Ovary (tissue), 9 donors: ENCODE measurements around the gene BMF. TPM values are rescaled to one million over a fixed set of nuclear protein-coding genes. Genes with fewer than 3 reads are reported as not detected.

ENCODE experiments used
- DNase-seq, 5 donors: peaks; one replicate each; pipeline ENCODE4 v3.0.0-alpha.2; 2019 to 2020
- H3K27ac ChIP-seq, 2 donors: fragments of 200-600 bp; one replicate each; pipeline versions ENCODE4 v1.5.1 to v1.8.0; 2019 to 2022
- H3K27me3 ChIP-seq: fragments of 200-600 bp; one replicate; pipeline ENCODE4 v1.8.0; 2022
- H3K36me3 ChIP-seq: fragments of 200-600 bp; sonication (generic); one replicate; pipeline ENCODE4 v1.5.1; 2019
- H3K4me1 ChIP-seq: one replicate; pipeline ENCODE4 v1.8.1; 2013; ENCODE audit warnings: mild to moderate bottlenecking, moderate library complexity; ENCODE audit not compliant: insufficient read depth
- H3K4me3 ChIP-seq: fragments of 200-600 bp; sonication (generic); one replicate; pipeline ENCODE4 v1.5.1; 2017
- H3K9me3 ChIP-seq, 2 donors: fragments of 200-600 bp in 1 of 2; sonication (generic) in 1 of 2; one replicate each; pipeline versions ENCODE4 v1.5.1 to v1.8.1; 2013 to 2019; ENCODE audit warnings: mild to moderate bottlenecking in 1 of 2, moderate library complexity in 1 of 2
- EP300 ChIP-seq: sonication (generic); formaldehyde crosslinking; IDR thresholded peaks from one replicate; pipeline ENCODE4 v1.6.1; 2017; ENCODE audit warnings: antibody characterized with exemption
- POLR2A ChIP-seq: fragments of 450-650 bp; IDR thresholded peaks from one replicate; pipeline ENCODE4 v1.6.1; 2017; ENCODE audit warnings: antibody characterized with exemption, mild to moderate bottlenecking, moderate library complexity
- WGBS, 3 donors: extraction: QIAGEN DNeasy Blood & Tissue Kit in 1 of 3; methylation state at CpG; one replicate each; pipeline versions ENCODE4 v1.1.5 to v1.1.7; 2013 to 2017; 5-methylcytosine and 5-hydroxymethylcytosine counted together
- intact Hi-C, 4 donors: fragments of 100-400 bp; cut with DNase I; formaldehyde crosslinking; loops; one replicate each; pipeline versions ENCODE4 v1.11.0 to v1.15.1; 2022 to 2023
- polyA plus RNA-seq, 2 donors: library from polyadenylated mRNA; stranded (reverse); fragments of 200-250 nt in 1 of 2; fragments of 350-450 nt in 1 of 2; fragmentation: Illumina TruSeq in 1 of 2; extraction: RNeasy Lipid Tissue Mini Kit (QIAGEN cat#74804) in 1 of 2; gene quantifications; one replicate each; pipeline ENCODE4 v1.2.3, GENCODE V29; 2013 to 2014
- total RNA-seq, 7 donors: library from RNA; depleted of rRNA in 2 of 7; stranded (reverse); fragments of >200 nt in 2 of 7; fragmentation: NEBNext Ultra II Directional in 3 of 7; extraction: Animal tissue kit (Norgen Biotek cat#: 25700) in 3 of 7; gene quantifications; one replicate each; pipeline versions ENCODE4 v1.1.0 to v1.2.4, GENCODE V29; 2016 to 2023
- TF ChIP-seq, protein P1 (sequence below), 3 donors: fragments of 450-650 bp in 2 of 3; fragments of 200-600 bp in 1 of 3; IDR thresholded peaks; one replicate each; pipeline versions ENCODE4 v1.5.1 to v1.8.0; 2016 to 2022; ENCODE audit warnings: antibody characterized with exemption in 3 of 3, mild to moderate bottlenecking in 1 of 3
- donor health status: DM: no; HTN: no; CAD: no; lungs with moderate emphysema.
- donor health status: DM: no; HTN: no; CAD: no.
- donor health status: Bipolar disorder and iron deficiency.
- donor health status: DM: yes; HTN: yes; CAD: no.
- donor health status: DM: no; HTN: no; CAD: no.
- donor health status: DM: yes; HTN: yes; CAD: no.

Gene BMF
- total and polyA plus RNA-seq, 9 donors = 5.7 to 26.5 (median 17.2) TPM

DNA sequence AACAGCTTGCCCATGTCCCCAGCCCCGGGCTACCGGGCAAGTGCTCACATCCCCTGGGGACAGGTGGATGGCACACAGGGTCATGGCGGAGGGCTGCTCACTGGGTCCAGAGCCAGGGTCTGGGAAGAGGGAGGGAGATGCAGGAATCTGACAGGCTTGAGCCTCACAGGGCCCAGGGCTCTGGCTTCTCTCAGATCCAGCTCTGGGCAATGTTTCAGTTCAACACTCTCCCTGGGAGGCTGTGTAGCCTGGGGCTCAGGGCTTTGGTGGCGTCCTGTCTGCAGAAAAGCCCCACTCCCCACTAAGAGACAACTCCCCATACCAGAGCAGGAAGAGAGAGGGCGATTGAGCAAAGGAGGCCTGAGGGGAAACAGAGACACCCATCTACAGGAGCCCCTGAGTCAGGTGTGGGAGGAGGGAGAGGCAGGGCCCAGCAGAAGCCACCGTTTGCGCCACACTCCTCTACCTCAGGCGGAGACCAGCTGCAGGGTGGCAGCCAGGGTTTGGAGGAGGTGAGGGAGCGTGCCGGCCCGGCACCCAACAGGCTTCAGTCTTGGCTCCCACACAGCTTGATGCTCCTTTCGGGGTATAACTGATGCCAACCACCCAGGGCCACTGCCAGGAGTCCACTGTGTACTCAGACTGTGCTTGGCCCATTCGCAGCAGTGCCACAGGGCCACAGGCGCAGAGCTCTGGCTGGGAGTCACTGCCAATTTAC, 52.9 kb downstream of the BMF start:
- Histone ChIP-seq H3K4me3 (no peak overlapping the region), H3K4me1 (peaks cover 5% of the 10 kb centered on the region), H3K27me3 (no peaks in the 10 kb centered on the region), H3K27ac (no peak overlapping the region), H3K36me3 (no peaks in the 10 kb centered on the region), H3K9me3 (no peaks in the 10 kb centered on the region)
- 85 to 92% (median 92%) methylated on average over 14 of the region's 14 CpGs for WGBS, 3 donors
- TF ChIP-seq EP300 (no peak), POLR2A (no peak)
- TF ChIP-seq, protein P1, sequence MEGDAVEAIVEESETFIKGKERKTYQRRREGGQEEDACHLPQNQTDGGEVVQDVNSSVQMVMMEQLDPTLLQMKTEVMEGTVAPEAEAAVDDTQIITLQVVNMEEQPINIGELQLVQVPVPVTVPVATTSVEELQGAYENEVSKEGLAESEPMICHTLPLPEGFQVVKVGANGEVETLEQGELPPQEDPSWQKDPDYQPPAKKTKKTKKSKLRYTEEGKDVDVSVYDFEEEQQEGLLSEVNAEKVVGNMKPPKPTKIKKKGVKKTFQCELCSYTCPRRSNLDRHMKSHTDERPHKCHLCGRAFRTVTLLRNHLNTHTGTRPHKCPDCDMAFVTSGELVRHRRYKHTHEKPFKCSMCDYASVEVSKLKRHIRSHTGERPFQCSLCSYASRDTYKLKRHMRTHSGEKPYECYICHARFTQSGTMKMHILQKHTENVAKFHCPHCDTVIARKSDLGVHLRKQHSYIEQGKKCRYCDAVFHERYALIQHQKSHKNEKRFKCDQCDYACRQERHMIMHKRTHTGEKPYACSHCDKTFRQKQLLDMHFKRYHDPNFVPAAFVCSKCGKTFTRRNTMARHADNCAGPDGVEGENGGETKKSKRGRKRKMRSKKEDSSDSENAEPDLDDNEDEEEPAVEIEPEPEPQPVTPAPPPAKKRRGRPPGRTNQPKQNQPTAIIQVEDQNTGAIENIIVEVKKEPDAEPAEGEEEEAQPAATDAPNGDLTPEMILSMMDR (IDR thresholded peaks at IDR 0.05) = no peak
- intact Hi-C loops = loop anchor here in 1 of 4 donors (10.0 kb wide), 1 partner anchor 49 kb away; the partner anchor contains the start of gene BMF
- DNase-seq = no peak

DNA sequence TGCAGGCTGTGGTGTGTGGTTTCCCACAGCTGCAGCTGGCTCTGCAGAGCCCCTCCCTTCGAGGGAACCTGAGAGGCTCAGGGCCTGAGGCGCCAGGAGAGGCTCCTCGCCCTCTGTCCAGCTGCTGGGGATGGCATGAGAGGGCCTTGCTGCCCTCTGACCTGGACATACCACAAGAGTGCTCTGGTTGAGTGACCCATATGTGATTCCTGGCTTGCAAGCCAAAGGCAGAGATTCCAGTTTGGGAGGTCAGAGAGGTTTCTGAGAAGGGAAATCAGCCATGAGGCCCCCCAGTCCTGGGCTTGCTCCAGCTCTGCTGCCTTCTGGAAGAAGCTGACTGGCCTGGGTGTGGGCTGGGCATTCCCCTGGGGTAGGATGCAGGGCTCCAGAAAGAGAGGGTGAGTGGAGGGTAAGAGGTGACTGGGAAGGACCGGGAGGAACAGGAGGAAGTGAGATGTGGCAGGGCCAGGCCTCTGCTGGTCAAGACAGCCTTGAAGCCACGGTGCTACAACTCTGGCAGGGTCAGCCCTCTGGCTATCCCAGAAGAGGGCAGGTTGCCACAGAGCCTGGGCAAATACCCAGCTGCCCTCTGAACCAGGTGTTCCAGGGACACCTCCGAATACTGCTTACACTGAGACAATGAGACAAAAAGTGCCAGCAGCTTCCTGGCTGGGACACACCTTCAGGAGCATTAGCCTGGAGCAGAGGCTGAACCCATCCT, 53.7 kb downstream of the BMF start:
- DNase-seq = no peak
- Histone ChIP-seq H3K27ac (no peak overlapping the region), H3K4me1 (peaks cover 9% of the 10 kb centered on the region), H3K9me3 (no peaks in the 10 kb centered on the region), H3K27me3 (no peaks in the 10 kb centered on the region), H3K4me3 (no peak overlapping the region), H3K36me3 (no peaks in the 10 kb centered on the region)
- TF ChIP-seq, protein P1 (IDR thresholded peaks at IDR 0.05) = no peak
- TF ChIP-seq EP300 (no peak), POLR2A (no peak)
- intact Hi-C loops = loop anchor here in 2 of 4 donors (5.0 to 10.0 kb wide), 2 partner anchors 42 to 50 kb away; partner anchors contain the start of gene BMF (in 1 of the 2)
- 51 to 57% (median 54%) methylated on average over 6 of the region's 6 CpGs for WGBS, 3 donors

DNA sequence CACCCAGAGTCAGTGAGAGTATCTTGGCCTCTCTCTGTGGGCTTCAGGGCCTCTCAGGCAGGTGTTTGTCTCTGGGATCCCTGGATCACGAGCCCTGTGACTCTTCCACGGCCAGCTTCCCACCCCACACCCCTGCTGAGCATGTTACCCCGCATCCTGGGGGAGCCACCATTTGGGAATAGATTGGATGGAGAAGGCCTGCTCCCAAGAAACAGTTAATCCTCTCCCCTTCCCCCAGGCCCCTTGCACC, 54.1 kb downstream of the BMF start:
- no peak for TF ChIP-seq POLR2A
- TF ChIP-seq, protein P1 (IDR thresholded peaks at IDR 0.05) = no peak
- TF ChIP-seq EP300 = no peak
- Histone ChIP-seq H3K27me3 (no peaks in the 10 kb centered on the region), H3K27ac (no peak overlapping the region), H3K36me3 (no peaks in the 10 kb centered on the region), H3K4me3 (no peak overlapping the region), H3K9me3 (no peaks in the 10 kb centered on the region), H3K4me1 (peaks cover 9% of the 10 kb centered on the region)
- intact Hi-C loops = loop anchor here in 2 of 4 donors (5.0 to 10.0 kb wide), 2 partner anchors 43 to 50 kb away; partner anchors contain the start of gene BMF (in 1 of the 2)
- 90 to 95% (median 91%) methylated on average over 2 to 3 of the region's 3 CpGs for WGBS, 3 donors
- DNase-seq = no peak

DNA sequence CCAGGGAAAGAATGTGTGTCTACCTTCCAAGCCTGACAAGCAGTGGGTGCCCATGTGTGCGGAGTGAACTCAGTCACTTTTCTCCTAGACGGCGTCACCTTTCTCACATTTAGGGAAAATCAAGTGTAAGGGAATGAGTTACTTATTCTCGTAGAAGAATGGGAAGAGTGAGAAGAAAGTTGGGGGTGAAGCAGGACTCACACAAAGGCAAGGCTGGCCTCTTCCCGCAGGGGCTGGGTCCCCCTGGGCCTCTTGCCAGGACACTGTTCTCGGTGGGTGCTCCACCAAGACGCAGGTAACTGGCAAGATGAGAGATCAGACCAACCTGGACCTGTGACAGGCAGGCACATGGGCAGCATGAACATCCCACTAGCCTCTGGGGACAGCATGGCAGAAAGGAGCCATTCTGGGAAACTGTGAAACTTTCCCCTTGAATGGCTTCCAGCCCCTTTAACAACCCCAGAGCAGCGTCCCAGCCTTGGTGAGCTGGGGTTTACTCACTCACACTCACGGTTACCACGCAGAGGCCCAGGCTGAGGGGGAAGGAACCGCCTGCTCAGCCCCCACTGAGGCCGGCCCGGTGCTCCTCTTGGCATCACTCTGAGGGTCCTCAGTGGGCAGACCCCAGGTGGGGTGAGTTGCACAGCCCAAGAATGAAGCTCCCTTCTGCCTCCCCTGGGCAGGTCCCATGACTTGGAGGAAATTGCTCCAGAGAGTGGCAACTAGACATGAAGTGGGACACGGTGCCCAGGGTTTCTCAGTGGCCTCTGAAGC, 54.7 kb downstream of the BMF start:
- Histone ChIP-seq H3K9me3 (no peaks in the 10 kb centered on the region), H3K4me3 (no peak overlapping the region), H3K4me1 (peaks cover 9% of the 10 kb centered on the region), H3K27me3 (no peaks in the 10 kb centered on the region), H3K27ac (no peak overlapping the region), H3K36me3 (no peaks in the 10 kb centered on the region)
- TF ChIP-seq POLR2A = no peak
- no peak for TF ChIP-seq EP300
- TF ChIP-seq, protein P1 (IDR thresholded peaks at IDR 0.05) = no peak
- intact Hi-C loops = loop anchor here in 2 of 4 donors (5.0 to 10.0 kb wide), 2 partner anchors 43 to 51 kb away; partner anchors contain the start of gene BMF (in 1 of the 2)
- DNase-seq = no peak
- WGBS, 3 donors = 88 to 91% (median 89%) methylated on average over 14 of the region's 14 CpGs
